ENCODE data around the gene BCAN.

Gene BCAN

DNA sequence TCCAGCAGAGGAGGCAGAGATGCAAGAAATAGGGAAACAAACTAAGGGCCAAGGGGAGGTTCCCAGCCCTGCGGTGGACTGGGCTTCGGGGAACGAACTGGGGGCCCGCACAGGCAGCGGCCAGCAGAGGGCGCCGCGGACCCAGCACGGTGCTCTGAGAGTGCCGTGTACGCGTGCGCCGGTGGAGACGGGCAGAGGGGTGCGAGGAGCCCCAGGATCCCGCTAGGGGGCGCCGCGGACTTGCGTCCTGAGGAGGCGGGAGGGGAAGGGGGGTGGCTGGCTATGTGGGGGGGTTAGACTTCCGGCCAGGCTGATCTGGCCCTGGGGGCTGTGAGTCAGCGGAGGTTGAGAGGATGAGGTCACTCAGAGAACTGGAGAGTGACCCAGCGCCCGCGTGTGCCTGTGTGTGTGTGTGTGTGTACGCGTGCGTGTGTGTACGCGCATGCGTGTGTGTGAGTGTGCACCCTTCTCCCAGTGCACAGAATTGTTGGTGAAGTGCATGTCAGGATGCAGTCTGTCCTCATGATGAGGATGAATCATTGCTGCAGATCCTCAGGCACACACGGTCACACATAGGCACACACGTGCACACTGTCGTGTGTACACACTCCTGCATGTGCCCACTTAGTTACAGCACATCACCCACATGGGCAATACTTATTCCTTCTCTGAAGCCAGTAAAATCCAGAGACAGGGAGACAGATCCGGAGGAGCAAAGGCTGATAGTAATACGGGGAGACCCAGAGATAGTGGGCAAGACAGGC is 18.3 kb downstream of the BCAN start:
- DNase-seq (ENCODE audit: low read depth in 2 of 2) = peak; percentile 84 to 94

DNA sequence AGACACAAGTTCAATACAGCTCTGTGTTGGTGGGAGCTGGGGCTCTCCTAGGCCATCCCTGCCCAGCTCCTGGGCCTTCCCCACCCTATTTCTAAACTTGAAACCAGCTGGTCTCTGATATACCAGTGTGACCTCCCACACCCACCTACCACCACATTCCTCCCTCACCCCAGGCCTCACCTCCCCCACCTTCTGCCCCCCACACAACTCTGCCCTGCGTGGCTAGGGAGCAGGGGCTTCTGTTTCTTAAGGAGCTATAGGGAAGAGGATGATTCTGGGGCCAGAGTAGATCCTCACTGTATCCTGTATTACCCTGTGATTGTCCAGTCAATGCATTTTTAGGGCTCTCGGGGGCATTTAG is 18.8 kb downstream of the BCAN start:
- DNase-seq (ENCODE audit: low read depth in 2 of 2) = no peak

DNA sequence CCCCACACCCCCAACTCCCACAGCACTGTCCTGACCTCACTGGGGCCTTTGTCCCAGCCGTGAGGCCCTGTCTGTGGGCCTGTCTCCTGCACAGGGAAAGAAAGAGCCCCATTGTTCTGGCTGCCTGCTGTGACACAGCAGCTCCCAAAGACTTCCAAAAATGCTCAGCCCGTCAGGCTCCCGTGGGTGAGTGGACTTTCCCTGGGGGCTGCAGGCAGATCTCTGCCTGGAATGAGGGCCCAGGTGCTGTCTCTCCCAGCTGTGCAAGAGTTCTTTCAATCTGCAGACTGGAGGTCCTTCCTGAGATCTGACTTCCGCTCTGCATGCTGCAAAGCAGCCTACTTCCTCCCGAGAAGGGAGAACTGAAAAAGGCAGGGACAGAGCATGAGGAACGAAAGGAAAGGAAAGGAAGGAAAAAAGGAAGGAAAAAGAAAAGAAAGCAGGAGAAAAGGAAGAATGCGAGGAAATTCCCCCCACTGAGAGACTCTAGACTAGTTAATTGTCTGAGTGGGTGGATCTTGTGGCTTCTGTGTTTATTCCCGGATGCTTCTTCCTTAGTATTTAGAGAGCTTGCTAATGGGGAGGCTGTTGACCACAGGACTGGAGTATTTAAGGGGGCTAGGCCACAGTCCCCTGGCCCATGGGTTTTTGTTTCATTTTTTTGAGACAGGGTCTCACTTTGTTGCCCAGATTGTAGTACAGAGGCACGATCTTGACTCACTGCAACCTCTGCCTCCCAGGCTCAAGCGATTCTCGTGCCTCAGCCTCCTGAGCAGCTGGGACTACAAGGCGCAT is 20.3 kb downstream of the BCAN start:
- DNase-seq (ENCODE audit: low read depth in 2 of 2) = no peak

DNA sequence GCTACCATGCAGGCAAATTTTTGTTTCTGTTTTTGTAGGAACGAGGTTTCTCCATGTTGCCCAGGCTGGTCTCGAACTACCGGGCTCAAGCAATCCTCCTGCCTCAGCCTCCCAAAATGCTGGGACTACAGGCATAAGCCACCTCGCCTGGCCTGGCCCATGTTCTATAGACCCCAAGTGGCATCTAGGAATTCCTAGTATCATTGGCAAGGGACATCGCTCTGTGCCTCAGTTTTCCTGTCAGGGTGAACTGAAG is 20.8 kb downstream of the BCAN start:
- DNase-seq (ENCODE audit: low read depth in 2 of 2) = no peak

DNA sequence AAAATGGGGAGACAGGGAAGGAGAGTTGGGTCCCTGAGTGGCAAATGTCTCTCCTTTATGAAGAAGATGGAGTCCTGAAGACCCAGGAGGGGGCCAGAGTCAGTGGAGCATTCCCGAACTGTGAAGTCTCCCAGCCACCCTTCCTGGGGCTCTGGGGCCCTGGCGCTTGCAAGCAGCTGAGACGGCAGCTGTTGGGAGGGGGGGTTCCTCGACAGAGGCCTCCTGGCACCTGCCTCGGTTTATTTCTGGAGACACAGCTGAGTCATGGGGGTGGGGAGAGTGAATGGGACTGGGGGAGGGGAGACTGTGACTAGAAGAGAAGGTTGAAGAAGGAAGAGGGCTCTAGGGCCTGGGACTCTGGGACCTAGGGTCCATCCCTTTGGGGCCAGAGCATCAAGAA is 21.3 kb downstream of the BCAN start:
- DNase-seq (ENCODE audit: low read depth in 2 of 2) = no peak

DNA sequence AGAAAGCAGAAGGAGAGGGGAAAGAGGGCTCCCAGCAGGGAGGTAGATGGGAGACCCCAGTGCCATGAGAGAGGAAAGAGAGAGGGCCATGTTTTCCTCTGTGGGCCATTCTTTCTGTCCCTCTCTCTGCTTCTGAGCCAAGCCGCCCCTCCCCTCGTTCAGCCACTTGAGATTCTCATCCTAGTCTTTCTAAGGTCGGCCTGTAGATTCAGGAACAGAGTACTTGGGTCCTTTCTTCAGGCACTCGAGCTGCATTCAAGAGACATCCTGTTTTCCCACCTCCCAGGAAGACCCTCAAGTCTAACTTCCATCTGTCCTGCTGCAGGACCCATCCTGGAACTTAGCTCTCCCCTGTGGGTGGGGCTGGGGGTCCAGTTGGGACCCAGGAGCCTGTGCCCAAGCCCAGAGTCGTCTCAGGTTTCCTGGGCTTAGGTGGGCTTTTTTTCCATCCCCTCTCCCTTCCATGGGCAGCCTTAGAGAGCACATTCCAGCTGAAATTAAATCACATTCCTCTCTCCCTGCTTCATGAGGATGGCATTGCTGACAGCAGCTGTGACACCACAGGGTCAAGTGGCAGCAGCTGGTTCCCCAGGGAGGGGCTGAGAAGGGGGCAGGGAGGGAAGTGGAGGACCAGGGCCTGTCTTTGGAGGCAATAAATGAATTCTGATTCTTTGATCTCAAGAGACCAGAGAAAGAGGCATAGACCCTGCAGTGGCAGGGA is 22.3 kb downstream of the BCAN start:
- no peak for DNase-seq (ENCODE audit: low read depth in 2 of 2)

DNA sequence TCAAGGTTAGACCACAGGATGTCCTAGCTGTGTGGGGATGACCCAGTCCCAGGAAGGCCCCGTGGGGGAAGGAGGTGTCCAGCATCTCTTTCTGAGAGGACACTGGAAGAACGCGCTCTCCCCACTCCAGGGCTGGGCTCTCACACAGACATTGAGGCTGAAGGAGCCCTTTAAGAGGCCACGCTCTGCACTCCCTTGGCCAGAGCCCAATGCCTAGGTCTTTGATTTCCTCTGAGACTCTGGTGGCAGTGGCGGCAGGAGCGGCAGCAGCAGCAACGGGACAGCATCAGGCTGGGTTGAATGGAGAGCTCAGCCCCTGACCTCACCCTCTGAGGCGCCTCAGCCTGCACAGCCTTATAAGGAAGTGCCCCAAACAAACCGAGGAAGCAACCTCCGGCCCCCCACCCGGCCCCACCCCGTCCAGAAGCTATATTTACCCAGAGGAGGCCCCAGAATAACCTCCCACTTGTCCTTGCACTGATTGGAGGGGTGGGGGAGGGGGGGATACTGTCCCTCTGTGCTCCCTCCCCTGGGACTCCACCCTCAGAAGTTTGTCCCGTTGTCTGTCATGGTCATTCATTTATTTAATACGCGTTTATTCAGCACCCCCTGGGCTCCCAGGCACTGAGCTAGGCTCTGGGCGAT is 23.0 kb downstream of the BCAN start:
- no peak for DNase-seq (ENCODE audit: low read depth in 2 of 2)

DNA sequence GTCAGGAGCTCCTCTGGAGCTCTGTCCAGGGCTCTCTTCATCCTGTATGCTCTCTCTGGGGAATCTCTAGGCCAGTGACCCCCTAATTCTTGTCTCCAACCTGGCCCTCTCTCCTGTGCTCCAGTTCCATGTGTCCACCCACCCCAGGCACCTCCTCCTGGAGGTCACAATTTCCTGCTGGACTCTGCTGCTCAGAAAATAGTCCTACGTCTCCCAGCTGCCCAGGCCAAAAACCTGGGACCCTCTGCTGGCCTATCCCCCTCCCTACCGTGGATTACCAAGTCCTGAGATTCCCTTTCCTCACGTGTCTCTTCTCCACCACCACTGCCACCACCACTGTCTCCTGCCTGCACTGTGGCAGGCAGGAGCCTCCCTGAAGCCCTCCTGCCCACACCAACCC is 23.6 kb downstream of the BCAN start:
- no peak for DNase-seq (ENCODE audit: low read depth in 2 of 2)

DNA sequence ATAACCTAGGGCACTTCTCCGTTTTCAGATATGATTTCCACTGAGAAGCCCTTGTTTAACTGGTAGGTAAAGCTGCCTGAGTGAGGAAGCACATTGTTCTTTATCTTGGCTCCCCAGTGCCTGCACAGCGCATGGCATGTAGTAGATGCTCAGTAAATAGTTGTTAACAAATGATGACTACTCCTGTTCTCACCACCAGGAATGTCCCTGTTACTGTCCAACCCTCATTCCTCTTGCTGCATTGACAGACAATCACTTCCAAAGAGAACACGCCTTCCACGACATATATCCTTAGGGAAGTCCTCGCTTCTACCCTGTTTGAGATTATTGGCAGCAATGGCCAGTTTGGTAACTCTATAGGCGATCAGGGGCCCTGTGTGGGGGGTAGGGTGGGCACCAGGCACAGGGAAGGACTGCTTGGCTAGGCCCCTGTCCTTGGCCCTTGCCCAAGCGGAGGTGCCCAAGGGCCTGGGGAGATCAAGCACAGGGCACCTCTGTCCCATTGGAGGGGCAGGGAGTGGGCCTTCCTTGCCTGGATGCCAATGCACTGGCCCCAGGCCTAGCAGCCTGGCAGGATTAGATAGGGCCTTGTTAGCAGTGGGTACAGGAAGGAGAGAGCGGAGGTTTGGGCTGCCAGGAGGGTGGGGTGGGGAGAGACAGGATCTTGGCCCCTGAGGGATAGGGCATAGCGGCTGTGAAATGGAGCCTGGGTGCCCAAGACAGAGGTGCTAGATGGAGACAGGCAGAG is 25.1 kb downstream of the BCAN start:
- no peak for DNase-seq (ENCODE audit: low read depth in 2 of 2)

DNA sequence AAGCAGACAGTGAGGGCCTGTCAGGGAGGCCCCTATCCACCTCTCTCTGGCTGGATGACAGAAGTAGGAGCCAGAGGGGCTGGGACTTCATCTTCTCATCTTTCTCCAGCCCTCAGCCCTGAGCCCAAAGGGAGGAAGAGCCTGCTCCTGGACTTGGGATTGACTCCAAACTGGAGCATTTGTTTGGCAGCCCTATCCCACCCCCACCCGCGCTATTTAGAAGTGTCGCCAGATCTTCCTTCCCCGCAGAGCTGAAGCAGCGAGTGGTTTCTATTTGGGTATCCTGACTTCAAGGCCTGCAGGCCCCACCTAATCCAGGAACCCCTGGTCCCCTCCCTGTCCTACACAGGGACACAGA is 25.7 kb downstream of the BCAN start:
- DNase-seq (ENCODE audit: low read depth in 2 of 2) = no peak

DNA sequence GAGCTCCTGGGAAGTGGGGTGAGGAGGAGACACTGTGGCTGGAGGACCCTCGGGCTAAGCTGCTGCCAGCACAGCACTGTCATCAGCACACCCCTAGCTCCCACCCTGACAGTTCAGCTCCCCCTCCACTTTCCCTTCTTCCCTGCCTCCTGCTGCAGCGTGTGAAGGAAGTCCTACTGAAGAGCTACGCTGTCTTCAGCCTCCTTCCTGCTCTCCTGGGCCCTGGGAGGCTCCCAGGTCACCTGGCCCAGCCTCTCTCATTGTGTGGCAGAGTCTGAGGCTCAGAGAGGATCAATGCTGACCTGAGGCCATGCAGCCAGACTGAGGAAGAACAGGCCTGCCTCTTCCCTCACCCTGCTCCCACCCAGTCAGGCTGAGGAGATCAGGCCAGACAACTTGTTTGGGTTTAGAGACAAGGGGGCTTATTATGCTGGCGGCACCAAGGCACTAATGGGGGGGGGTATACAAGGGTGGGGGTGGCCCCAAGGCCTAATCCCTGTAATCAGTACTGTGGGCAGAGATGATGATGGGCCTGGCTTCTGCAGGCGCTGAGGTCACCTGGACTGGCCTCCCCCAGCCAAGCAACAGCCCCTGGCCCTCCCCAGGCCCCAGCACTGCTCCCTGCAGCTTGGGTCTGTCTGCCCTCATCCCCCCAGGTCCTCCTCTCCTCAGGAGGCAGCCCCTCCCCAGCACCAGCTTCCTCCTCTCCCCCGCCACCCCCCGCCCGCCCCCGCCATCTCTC is 26.2 kb downstream of the BCAN start:
- no peak for DNase-seq (ENCODE audit: low read depth in 2 of 2)

DNA sequence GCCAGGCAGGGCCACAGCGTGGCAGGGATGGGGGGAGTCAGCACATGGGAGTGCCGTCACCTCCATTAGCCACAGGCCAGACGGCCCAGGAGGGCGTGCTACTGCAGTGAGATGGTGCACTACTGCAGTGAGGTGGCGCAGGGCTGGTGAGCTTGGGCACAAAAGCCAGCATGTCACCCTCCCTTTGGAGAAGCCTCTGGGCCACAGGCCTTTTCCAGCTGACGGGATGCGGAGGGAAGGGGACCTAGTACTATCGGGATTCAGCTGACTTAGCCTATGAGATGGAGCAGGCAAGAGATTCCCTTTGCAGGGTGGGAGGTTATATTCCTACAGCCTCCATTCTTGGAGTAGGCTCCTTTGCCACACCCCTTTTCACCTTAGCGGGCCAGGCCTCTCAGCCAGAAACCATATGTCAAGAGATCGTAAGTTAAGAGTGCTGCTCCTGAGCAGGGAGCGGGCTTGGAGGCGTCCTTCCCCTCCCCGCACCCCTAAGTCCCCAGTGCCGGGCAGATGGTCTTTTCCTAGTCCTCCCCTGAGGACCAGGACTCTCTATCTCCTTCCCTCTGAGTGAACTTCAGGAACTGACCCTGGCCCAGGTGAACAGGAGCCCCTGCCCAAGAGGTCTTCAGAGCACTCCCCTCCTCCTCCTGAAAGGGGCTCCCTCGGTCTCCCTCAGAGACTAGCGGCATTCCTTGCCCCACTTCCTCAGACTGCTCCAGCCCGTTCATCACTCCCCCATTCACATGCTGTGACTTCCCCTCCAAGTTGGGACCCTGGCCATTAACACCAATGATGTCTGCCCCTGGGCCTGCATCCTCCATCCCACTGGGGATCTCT is 27.1 kb downstream of the BCAN start:
- no peak for DNase-seq (ENCODE audit: low read depth in 2 of 2)

DNA sequence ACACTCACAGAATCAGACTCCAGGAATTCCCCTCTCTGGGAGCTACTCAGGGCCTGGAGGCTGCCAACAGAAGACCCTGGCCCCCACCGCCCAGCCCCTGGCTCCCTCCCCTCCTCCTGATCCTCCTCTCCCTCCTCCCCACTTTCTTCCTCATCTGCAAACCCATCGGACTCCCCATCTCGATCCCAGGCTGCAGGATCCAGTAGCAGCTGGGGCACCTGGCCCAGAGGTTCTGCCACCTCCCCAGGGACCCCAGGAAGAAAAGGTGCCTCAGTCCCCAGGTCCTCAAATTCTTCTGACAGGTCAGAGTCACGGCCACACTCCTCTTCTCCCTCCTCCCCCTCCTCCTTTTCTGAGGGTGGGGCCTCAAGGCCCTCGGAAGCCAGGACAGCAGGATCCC is 27.9 kb downstream of the BCAN start:
- DNase-seq (ENCODE audit: low read depth in 2 of 2) = no peak

DNA sequence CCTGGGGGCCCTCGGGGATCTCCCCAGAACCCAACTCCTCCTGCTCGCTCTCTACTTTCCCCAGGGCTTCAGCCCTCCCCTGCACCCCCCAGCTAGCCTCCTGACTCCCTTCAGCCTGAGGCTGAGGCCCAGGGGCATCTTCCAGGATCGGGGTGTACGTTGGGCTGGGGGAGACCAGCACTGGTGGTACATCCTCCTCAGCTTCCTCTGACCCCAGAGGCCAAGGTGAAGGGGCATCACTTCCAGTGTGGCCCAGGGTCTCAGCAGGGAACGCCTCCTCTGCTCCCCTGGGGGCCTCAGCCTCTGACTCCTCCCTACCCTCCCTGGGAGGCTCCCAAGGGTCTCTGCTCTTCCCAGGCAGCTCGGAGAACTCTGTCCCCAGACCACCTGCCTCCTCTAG is 28.4 kb downstream of the BCAN start:
- DNase-seq (ENCODE audit: low read depth in 2 of 2) = no peak

DNA sequence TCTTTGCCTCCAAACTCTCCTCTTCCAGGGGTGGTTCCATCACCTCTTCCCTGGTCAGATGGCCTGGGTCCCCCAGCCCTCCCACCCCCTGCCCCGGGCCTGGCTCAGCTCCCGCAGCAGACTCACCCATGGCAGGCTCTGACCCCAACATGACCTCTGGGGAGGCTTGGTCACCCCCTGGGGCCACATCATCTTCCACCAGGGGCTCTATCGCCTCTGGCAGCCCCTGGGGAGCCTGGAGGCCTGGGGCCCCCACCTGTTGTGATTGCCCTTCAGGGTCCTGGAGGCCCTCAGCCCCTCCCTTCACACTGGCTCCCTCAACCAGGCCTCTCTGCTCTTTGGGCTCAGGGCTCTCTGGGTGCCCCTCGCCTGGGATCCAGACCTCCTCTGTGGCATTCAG is 28.9 kb downstream of the BCAN start:
- no peak for DNase-seq (ENCODE audit: low read depth in 2 of 2)

DNA sequence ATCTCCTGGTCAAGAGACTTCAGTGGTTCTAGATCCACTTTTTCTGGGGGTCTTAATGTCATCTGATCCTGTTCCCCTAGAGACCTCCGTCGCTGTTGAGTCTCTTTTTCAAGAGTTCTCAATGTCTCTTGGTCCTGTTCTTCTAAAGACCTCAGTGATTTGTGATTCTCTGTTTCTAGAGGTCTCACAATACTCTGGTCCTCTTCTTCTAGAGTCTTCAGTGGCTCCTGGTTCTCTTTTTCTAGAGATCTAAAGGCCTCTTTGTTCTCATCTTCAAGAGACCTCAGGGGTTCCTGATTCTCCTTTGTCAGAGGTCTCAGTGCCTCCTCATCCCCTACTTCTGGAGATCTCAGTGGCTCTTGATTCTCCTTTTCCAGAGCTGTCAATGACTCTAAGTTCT is 29.9 kb downstream of the BCAN start:
- no peak for DNase-seq (ENCODE audit: low read depth in 2 of 2)

DNA sequence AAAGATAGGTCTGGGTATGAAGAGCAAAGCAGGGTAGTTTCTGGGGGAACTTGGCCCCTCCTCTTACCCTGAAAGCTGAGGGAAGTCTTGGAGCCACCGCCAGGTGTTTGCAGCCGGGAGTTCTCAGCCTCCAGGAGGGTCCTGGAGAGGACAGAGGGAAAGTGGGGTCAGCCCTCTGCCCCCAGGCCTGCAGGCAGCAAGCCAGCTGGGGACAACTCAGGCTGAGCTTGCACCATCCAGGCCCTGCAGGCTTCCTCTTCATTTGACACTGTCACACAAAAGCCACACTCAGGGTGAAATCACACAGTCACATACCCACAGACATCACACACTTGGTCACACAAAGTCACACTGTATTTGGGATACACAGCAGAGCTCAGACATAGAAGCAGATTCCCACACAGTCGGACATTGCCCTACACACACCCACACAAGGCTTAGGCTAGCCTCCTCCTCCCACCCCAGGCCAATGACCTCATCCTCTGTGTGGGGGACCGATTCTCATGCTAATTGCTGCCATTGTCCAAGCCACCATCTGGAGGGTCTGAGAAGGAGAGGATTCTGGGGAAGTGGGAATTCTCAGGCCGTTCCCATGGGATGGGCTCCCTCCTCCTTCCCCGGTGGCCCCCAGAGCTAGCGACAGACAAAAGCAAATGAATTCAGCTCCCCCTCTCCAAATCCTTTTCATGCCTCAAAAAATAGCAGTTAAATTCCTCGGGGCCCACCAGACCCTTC is 31.6 kb downstream of the BCAN start:
- no peak for DNase-seq (ENCODE audit: low read depth in 2 of 2)

DNA sequence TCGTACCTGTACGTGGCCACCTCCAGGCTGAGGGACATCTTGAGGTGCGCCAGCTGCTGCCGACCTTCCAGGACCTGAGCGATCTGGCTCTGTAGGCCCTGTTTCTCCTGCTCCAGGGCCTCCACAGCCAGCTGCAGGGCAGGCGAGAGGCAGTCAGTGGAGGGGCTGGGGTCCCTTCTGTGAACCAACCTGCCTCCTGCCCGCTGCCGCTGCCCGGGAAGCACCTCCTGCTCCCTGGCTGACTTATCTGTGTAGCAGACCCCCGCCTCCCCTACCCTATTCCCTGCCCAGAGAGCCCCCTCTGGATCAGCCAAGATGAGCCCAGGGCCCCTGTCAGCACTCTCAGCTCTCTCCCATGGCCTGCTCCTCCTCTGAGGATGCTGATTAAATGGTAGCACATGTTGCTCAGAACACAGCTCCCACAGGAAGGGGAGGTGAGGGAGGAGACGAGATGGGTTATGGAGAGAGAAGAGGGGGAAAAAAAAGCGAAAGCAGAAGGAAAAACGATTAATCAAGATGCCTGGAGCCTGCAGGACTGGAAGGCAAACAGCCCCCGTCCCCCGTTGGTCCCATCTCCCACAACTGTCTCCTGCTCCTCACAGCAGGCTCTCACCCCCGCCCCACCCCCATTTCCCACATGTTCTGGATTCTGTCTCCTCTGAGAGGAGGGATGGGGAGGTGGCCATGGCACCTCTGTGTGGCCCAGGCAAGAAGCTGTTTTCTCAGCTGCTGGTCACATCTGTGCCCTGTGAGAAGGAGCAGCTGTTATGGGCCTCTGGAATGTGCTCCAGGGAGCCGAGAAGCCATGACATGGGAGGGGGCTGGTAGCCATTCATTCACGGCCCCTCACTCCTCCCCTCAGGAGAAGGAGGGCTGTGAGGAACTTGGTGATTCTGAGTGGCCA is 33.5 kb downstream of the BCAN start:
- DNase-seq (ENCODE audit: low read depth in 2 of 2) = no peak
